GM12878 (cell line): Measurements from ENCODE around the gene DDC. TPM values are rescaled to one million over a fixed set of nuclear protein-coding genes. Genes with fewer than 3 reads are reported as not detected.

Experiments
- ATAC-seq: fragments of 200-7000 bp; cut with Tn5 transposase; 3 replicates; pipeline ENCODE4 v1.9.1; 2020; ENCODE audit warnings: mild to moderate bottlenecking, moderate library complexity
- BruUV-seq: library from RNA; stranded (reverse); fragments of 400-500 nt; replicated peaks from 2 replicates; lab custom pipeline; 2021; lab: Mats Ljungman, UMichigan
- CTCF ChIA-PET: fragments of 300-600 bp; sonication (Branson Sonifier 250); formaldehyde crosslinking; extraction: SDS; loops from one replicate; lab custom pipeline; 2021; ENCODE audit warnings: inconsistent platforms; lab: Yijun Ruan, JAX
- POLR2A ChIA-PET: fragments of 350-600 bp; formaldehyde crosslinking; extraction: SDS; loops from one replicate; lab custom pipeline; 2021; ENCODE audit warnings: inconsistent platforms; lab: Charles Lee
- RAD21 ChIA-PET: fragments of 300-600 bp; sonication (Branson Sonifier 250); formaldehyde crosslinking; loops from one replicate; lab custom pipeline; 2023; ENCODE audit warnings: antibody characterized with exemption; ENCODE audit not compliant: unreplicated experiment; lab: Charles Lee
- SMC1A ChIA-PET: fragments of 300-600 bp; sonication (Branson Sonifier 250); formaldehyde crosslinking; loops from one replicate; lab custom pipeline; 2023; ENCODE audit not compliant: unreplicated experiment, uncharacterized antibody; lab: Charles Lee
- DNase-seq: peaks from one replicate; pipeline ENCODE4 v3.0.0-alpha.2; 2011; ENCODE audit warnings: low read depth, low spot score
- FAIRE-seq: peaks from 3 replicates; lab custom pipeline; 2011; peaks lifted over from hg19 to GRCh38; lab: Jason Lieb, UNC
- H2AFZ ChIP-seq: 2 replicates; pipeline ENCODE4 v1.6.0; 2011; ENCODE audit warnings: low read depth, low read length, control low read depth; ENCODE audit not compliant: control insufficient read depth
- H3K27ac ChIP-seq: 2 replicates; pipeline ENCODE4 v1.5.1; 2011; ENCODE audit warnings: control low read depth; ENCODE audit not compliant: control insufficient read depth, insufficient read depth
- H3K27me3 ChIP-seq, 2 experiments: replicated peaks in 1 of 2; 2 replicates each; pipeline versions ENCODE4 v1.6.0 to v1.6.1; 2011; ENCODE audit warnings: low read length in 1 of 2; ENCODE audit not compliant: control insufficient read depth in 2 of 2, insufficient read depth in 2 of 2
- H3K36me3 ChIP-seq, 2 experiments: 2 replicates each; pipeline ENCODE4 v1.5.1; 2011; ENCODE audit warnings: low read length in 1 of 2; ENCODE audit not compliant: control insufficient read depth in 2 of 2, insufficient read depth in 2 of 2
- H3K4me1 ChIP-seq: 2 replicates; pipeline ENCODE4 v1.6.1; 2011; ENCODE audit warnings: mild to moderate bottlenecking, low read length, moderate library complexity, mixed read lengths; ENCODE audit not compliant: control insufficient read depth, insufficient read depth
- H3K4me2 ChIP-seq: 2 replicates; pipeline ENCODE4 v1.6.0; 2011; ENCODE audit warnings: control low read depth; ENCODE audit not compliant: control insufficient read depth, insufficient read depth
- H3K4me3 ChIP-seq: fragments of 200-600 bp; sonication (generic); 2 replicates; pipeline ENCODE4 v1.5.1; 2016
- H3K79me2 ChIP-seq: 2 replicates; pipeline ENCODE4 v1.6.0; 2011; ENCODE audit warnings: low read length; ENCODE audit not compliant: control insufficient read depth, insufficient read depth
- H3K9ac ChIP-seq: 2 replicates; pipeline ENCODE4 v1.8.0; 2011; ENCODE audit warnings: low read length, control low read depth, mixed read lengths; ENCODE audit not compliant: control insufficient read depth, insufficient read depth
- H3K9me3 ChIP-seq: replicated peaks from 3 replicates; pipeline ENCODE4 v1.5.1; 2011; ENCODE audit warnings: mild to moderate bottlenecking, low read length; ENCODE audit not compliant: control insufficient read depth, insufficient read depth
- H4K20me1 ChIP-seq: 2 replicates; pipeline ENCODE4 v1.6.0; 2011; ENCODE audit not compliant: control insufficient read depth, insufficient read depth
- E2F4 ChIP-seq: IDR thresholded peaks from 2 replicates; pipeline ENCODE4 v1.6.1; 2012; ENCODE audit warnings: low read depth, low read length, improper control_type of control experiment
- GABPA ChIP-seq: IDR thresholded peaks from 2 replicates; pipeline ENCODE4 v1.6.1; 2014; ENCODE audit warnings: antibody characterized with exemption, low read depth, mild to moderate bottlenecking, inconsistent platforms
- RAD21 ChIP-seq: IDR thresholded peaks from 2 replicates; pipeline ENCODE4 v1.6.1; 2011; ENCODE audit warnings: mild to moderate bottlenecking, low read depth, low read length, moderate library complexity; ENCODE audit not compliant: insufficient read depth
- RAD51 ChIP-seq: fragments of 450-650 bp; IDR thresholded peaks from 2 replicates; pipeline ENCODE4 v1.6.1; 2016; ENCODE audit warnings: moderate library complexity, mild to moderate bottlenecking, inconsistent platforms
- SIX5 ChIP-seq: IDR thresholded peaks from 2 replicates; pipeline ENCODE4 v1.6.1; 2011; ENCODE audit warnings: mild to moderate bottlenecking, low read depth, low read length, moderate library complexity; ENCODE audit not compliant: severe bottlenecking
- SUPT20H ChIP-seq: IDR thresholded peaks from 2 replicates; pipeline ENCODE4 v1.6.1; 2011; ENCODE audit warnings: low read depth, mild to moderate bottlenecking, low read length, moderate library complexity, borderline replicate concordance; ENCODE audit not compliant: control insufficient read depth
- WGBS: methylation state at CpG from one replicate; pipeline ENCODE4 v1.1.6; 2016; ENCODE audit warnings: low lambda C conversion rate; ENCODE audit not compliant: insufficient replicate concordance, insufficient coverage; ENCODE audit errors: missing lambda C conversion rate; 5-methylcytosine and 5-hydroxymethylcytosine counted together
- in situ Hi-C: fragments of 300-500 bp; cut with MboI; formaldehyde crosslinking; loops from 9 replicates; pipeline ENCODE4 v1.14.3; 2018; ENCODE audit warnings: mixed read lengths
- intact Hi-C: fragments of 100-400 bp; cut with micrococcal nuclease; formaldehyde crosslinking; loops from one replicate; pipeline ENCODE4 v1.14.2; 2022; ENCODE audit not compliant: unreplicated experiment
- polyA plus RNA-seq, 11 experiments: library from polyadenylated mRNA; depleted of rRNA in 4 of 11; unstranded in 6 of 11; stranded (reverse) in 5 of 11; fragments of >200 nt; fragmentation: Nextera tagmentation in 4 of 11; fragmentation: Illumina TruSeq in 1 of 11; extraction: Ambion mirVana in 4 of 11; extraction: Trizol in 1 of 11; gene quantifications; 1 replicate in 1 of 11; 2 replicates in 10 of 11; pipeline versions ENCODE4 v1.2.1 to v1.2.3, GENCODE V29; 2011 to 2016; ENCODE audit warnings: inconsistent platforms in 2 of 11, missing spikeins in 2 of 11, low read depth in 1 of 11
- total RNA-seq, 4 experiments: library from RNA; depleted of rRNA in 3 of 4; stranded (reverse); fragments of >200 nt in 3 of 4; fragmentation: Illumina TruSeq in 1 of 4; extraction: Trizol in 1 of 4; gene quantifications; 2 replicates each; pipeline versions ENCODE4 v1.2.1 to v1.2.3, GENCODE V29; 2013 to 2021

Gene DDC
- total and polyA plus RNA-seq, 10 of the 15 experiments (the other 5 are each of a cell fraction or from before 2014, with no cell fraction given): not detected

GRCh38 chr7:50471970-50472369 is 93.2 kb downstream of the DDC start:
- no TSS peak for BruUV-seq
- ChIA-PET CTCF (no interaction called here), RAD21 (no interaction called here), POLR2A (no interaction called here), SMC1A (interaction anchor here (1.2 kb wide), 1 partner anchor 378 kb away, joined by 3 read pairs; no protein-coding TSS in a partner anchor)
- no peaks in the 10 kb centered on the region for H3K9me3 ChIP-seq
- WGBS: 54% methylated on average over 5 of the region's 5 CpGs
- no peaks in the 10 kb centered on the region for H3K4me1 ChIP-seq
- H3K4me2 ChIP-seq: no peak overlapping the region
- FAIRE-seq (no peak), DNase-seq (no peak), ATAC-seq (no peak)
- H3K79me2 ChIP-seq: no peaks in the 10 kb centered on the region
- no peak overlapping the region for H3K27ac ChIP-seq
- no peak overlapping the region for H3K4me3 ChIP-seq
- intact Hi-C loops (no loop called here), in situ Hi-C loops (no loop called here)
- TF ChIP-seq GABPA: no peak
- no peak for TF ChIP-seq RAD21
- no peak for TF ChIP-seq E2F4
- no peak for TF ChIP-seq SIX5
- TF ChIP-seq SUPT20H: no peak
- no peak for TF ChIP-seq RAD51
- H4K20me1 ChIP-seq: no peaks in the 10 kb centered on the region
- H3K27me3 ChIP-seq: no peaks in the 10 kb centered on the region; a peak in 3 of 4 replicates
- no peaks in the 10 kb centered on the region for H3K36me3 ChIP-seq
- no peak overlapping the region for H3K9ac ChIP-seq
- no peak overlapping the region for H2AFZ ChIP-seq
